ENCODE results near the gene ZNF648. TPM values are rescaled to one million over a fixed set of nuclear protein-coding genes. Genes with fewer than 3 reads are reported as not detected.
"Not testable (repeated sequence)": the region's sequence is repeated elsewhere in the genome, so short reads cannot be mapped to it uniquely, and the experiment has no call there.

ZNF648 gene
- total and polyA plus RNA-seq, 2 donors = under 0.01 to 0.02 TPM

- not testable (repeated sequence) for H3K27me3 ChIP-seq (ENCODE audit: control insufficient read depth in 2 of 2, insufficient read depth in 1 of 2, low read length in 1 of 2); H3K27ac ChIP-seq (ENCODE audit: low read depth in 1 of 2, low read length in 1 of 2); H3K4me1 ChIP-seq (ENCODE audit: control insufficient read depth in 2 of 2, insufficient read depth in 2 of 2, low read length in 2 of 2); DNase-seq (ENCODE audit: low read depth in 6 of 9, low spot score in 9 of 9); H3K4me3 ChIP-seq (ENCODE audit: low read length in 2 of 2); H3K9me3 ChIP-seq (ENCODE audit: control insufficient read depth in 2 of 2, insufficient read depth in 1 of 2, low read length in 1 of 2); H3K36me3 ChIP-seq (ENCODE audit: control insufficient read depth in 2 of 2, insufficient read depth in 2 of 2, low read length in 1 of 2)
- 96% methylated on average over 37 of the region's 37 CpGs for WGBS
Observed at GRCh38 chr1:182010800-182011370, 50.6 kb downstream of the ZNF648 start.

- H3K27ac ChIP-seq (ENCODE audit: low read depth in 1 of 2, low read length in 1 of 2); H3K36me3 ChIP-seq (ENCODE audit: control insufficient read depth in 2 of 2, insufficient read depth in 2 of 2, low read length in 1 of 2); H3K9me3 ChIP-seq (ENCODE audit: control insufficient read depth in 2 of 2, insufficient read depth in 1 of 2, low read length in 1 of 2); H3K4me1 ChIP-seq (ENCODE audit: control insufficient read depth in 2 of 2, insufficient read depth in 2 of 2, low read length in 2 of 2); H3K27me3 ChIP-seq (ENCODE audit: control insufficient read depth in 2 of 2, insufficient read depth in 1 of 2, low read length in 1 of 2); H3K4me3 ChIP-seq (ENCODE audit: low read length in 2 of 2); DNase-seq (ENCODE audit: low read depth in 6 of 9, low spot score in 9 of 9): not testable (repeated sequence)
- 98% methylated on average over 3 of the region's 3 CpGs for whole genome bisulfite sequencing
Observed at GRCh38 chr1:182005398-182005797, 56.1 kb downstream of the ZNF648 start.

- H3K4me1 ChIP-seq (ENCODE audit: control insufficient read depth in 2 of 2, insufficient read depth in 2 of 2, low read length in 2 of 2) = no peaks in the 10 kb centered on the region
- H3K9me3 ChIP-seq (ENCODE audit: control insufficient read depth in 2 of 2, insufficient read depth in 1 of 2, low read length in 1 of 2) = no peaks in the 10 kb centered on the region
- no peak overlapping the region for H3K27ac ChIP-seq (ENCODE audit: low read depth in 1 of 2, low read length in 1 of 2)
- no peaks in the 10 kb centered on the region for H3K27me3 ChIP-seq (ENCODE audit: control insufficient read depth in 2 of 2, insufficient read depth in 1 of 2, low read length in 1 of 2)
- WGBS = 91% methylated on average over 3 of the region's 3 CpGs
- H3K4me3 ChIP-seq (ENCODE audit: low read length in 2 of 2) = no peak overlapping the region
- no peak for DNase-seq (ENCODE audit: low read depth in 6 of 9, low spot score in 9 of 9)
- H3K36me3 ChIP-seq (ENCODE audit: control insufficient read depth in 2 of 2, insufficient read depth in 2 of 2, low read length in 1 of 2) = no peaks in the 10 kb centered on the region
Observed at GRCh38 chr1:182004601-182005000, 56.9 kb downstream of the ZNF648 start.

All from thymus (tissue), 11 donors.